GM18909 (cell line): ENCODE results near the gene GTF2H3.

ENCODE experiments used
- ATAC-seq: cut with Tn5 transposase; IDR thresholded peaks from one replicate; pipeline ENCODE4 v1.9.1; 2021; ENCODE audit warnings: mild to moderate bottlenecking; ENCODE audit not compliant: unreplicated experiment, poor library complexity

Gene GTF2H3

GRCh38 chr12:123696646-123697045, 63.0 kb downstream of the GTF2H3 start:
- ATAC-seq: no peak

GRCh38 chr12:123705935-123706334, 72.3 kb downstream of the GTF2H3 start:
- no peak for ATAC-seq

GRCh38 chr12:123707466-123707865, 73.8 kb downstream of the GTF2H3 start:
- ATAC-seq: no peak
